Glutamatergic neuron (in vitro differentiated cells): Measurements from ENCODE around the gene NKIRAS1. TPM values are rescaled to one million over a fixed set of nuclear protein-coding genes. Genes with fewer than 3 reads are reported as not detected.
A peak's percentile ranks its signal among the peaks of the same experiment; 100 is the strongest.
"Not testable (repeated sequence)": the region's sequence is repeated elsewhere in the genome, so short reads cannot be mapped to it uniquely, and the experiment has no call there.

Experiments
- DNase-seq: peaks from one replicate; pipeline ENCODE4 v3.0.0; 2022
- H3K27ac Mint-ChIP-seq: one replicate; pipeline ENCODE4 v1.8.0; 2020; ENCODE audit warnings: mild to moderate bottlenecking, mixed read lengths, inconsistent platforms; ENCODE audit not compliant: unreplicated experiment
- H3K27me3 Mint-ChIP-seq: one replicate; pipeline ENCODE4 v1.8.0; 2020; ENCODE audit warnings: mild to moderate bottlenecking, moderate library complexity, mixed read lengths, inconsistent platforms; ENCODE audit not compliant: unreplicated experiment
- H3K36me3 Mint-ChIP-seq: one replicate; pipeline ENCODE4 v1.8.0; 2020; ENCODE audit warnings: mild to moderate bottlenecking, mixed read lengths, inconsistent platforms; ENCODE audit not compliant: unreplicated experiment
- H3K4me1 Mint-ChIP-seq: one replicate; pipeline ENCODE4 v1.8.0; 2020; ENCODE audit warnings: mild to moderate bottlenecking, low read depth, mixed read lengths, inconsistent platforms; ENCODE audit not compliant: unreplicated experiment
- H3K4me3 Mint-ChIP-seq: one replicate; pipeline ENCODE4 v1.8.0; 2020; ENCODE audit warnings: mild to moderate bottlenecking, mixed read lengths, inconsistent platforms; ENCODE audit not compliant: unreplicated experiment
- H3K9me3 Mint-ChIP-seq: one replicate; pipeline ENCODE4 v1.8.0; 2020; ENCODE audit warnings: mild to moderate bottlenecking, moderate library complexity, mixed read lengths, inconsistent platforms; ENCODE audit not compliant: unreplicated experiment
- CTCF ChIP-seq: fragments of 200-600 bp; sonication (generic); IDR thresholded peaks from one replicate; pipeline ENCODE4 v1.5.0; 2021; ENCODE audit not compliant: partially characterized antibody, unreplicated experiment
- total RNA-seq: library from RNA; stranded (reverse); fragmentation: NEBNext Ultra II Directional; extraction: Animal tissue kit (Norgen Biotek cat#: 25700); gene quantifications from one replicate; pipeline ENCODE4 v1.2.1, GENCODE V29; 2021; ENCODE audit not compliant: unreplicated experiment

The NKIRAS1 gene
- total RNA-seq, 1 donor from 2014 or later: 12.6 TPM

GRCh38 chr3:23926246-23926645 lies 9.5 kb upstream of the NKIRAS1 start:
- no peaks in the 10 kb centered on the region for H3K9me3 Mint-ChIP-seq
- H3K4me3 Mint-ChIP-seq: no peak overlapping the region
- TF ChIP-seq CTCF: no peak
- H3K27me3 Mint-ChIP-seq: no peaks in the 10 kb centered on the region
- H3K27ac Mint-ChIP-seq: no peak overlapping the region
- no peak for DNase-seq
- no peaks in the 10 kb centered on the region for H3K36me3 Mint-ChIP-seq
- no peaks in the 10 kb centered on the region for H3K4me1 Mint-ChIP-seq

DNA sequence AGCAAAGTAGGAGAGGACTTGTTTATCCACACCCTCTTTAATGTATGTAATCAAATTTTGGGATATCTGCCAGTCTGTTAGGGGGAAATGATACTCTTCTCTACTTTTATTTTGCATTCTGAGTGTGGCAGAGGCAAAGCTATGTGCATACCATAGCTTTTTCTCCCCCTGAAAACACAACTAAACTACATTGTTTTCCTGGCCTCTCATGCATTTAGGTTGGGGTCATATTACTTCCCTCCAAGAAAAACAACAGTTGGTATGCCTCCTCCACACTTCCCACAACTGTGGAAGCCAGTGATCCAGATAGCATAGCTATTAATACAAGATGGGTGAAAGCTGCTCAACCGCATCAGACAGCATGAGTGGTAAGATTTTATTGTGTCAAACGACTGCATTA lies 7.0 kb upstream of the NKIRAS1 start:
- TF ChIP-seq CTCF: no peak
- Mint-ChIP-seq H3K9me3 (no peaks in the 10 kb centered on the region), H3K27me3 (peaks cover 2% of the 10 kb centered on the region), H3K4me3 (no peak overlapping the region), H3K36me3 (no peaks in the 10 kb centered on the region), H3K27ac (no peak overlapping the region), H3K4me1 (peaks cover 4% of the 10 kb centered on the region)
- DNase-seq: no peak

DNA sequence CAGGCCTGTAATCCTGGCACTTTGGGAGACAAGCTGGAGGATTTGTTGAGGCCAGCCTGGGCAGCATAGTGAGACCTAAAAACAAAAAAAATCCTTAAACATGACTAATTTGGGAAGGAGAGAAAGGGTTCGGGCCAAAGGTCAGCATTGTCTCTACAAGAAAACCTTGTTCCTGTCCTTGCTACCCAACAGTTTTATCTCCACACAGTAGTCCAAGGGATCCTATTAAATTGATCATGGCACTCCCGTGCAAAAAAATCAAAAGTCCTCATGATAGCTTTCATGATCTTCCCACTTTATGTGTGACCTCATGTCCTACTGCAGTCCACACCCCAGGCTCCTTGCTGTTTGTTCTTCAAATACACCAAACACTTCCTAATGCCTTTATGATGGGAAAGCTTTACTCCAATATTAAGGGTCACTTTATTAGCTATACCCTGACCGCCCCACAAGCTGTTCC lies 4.3 kb upstream of the NKIRAS1 start:
- Mint-ChIP-seq H3K27ac (no peak overlapping the region), H3K4me1 (peaks cover 11% of the 10 kb centered on the region), H3K27me3 (peaks cover 6% of the 10 kb centered on the region), H3K36me3 (no peaks in the 10 kb centered on the region), H3K4me3 (no peak overlapping the region), H3K9me3 (peaks cover 3% of the 10 kb centered on the region)
- no peak for DNase-seq
- no peak for TF ChIP-seq CTCF

GRCh38 chr3:23920151-23920655 lies 3.4 kb upstream of the NKIRAS1 start:
- Mint-ChIP-seq H3K4me3 (no peak overlapping the region), H3K4me1 (peaks cover 17% of the 10 kb centered on the region), H3K9me3 (peaks cover 5% of the 10 kb centered on the region), H3K27me3 (peaks cover 6% of the 10 kb centered on the region), H3K27ac (no peak overlapping the region), H3K36me3 (no peaks in the 10 kb centered on the region)
- TF ChIP-seq CTCF: no peak
- DNase-seq: no peak

DNA sequence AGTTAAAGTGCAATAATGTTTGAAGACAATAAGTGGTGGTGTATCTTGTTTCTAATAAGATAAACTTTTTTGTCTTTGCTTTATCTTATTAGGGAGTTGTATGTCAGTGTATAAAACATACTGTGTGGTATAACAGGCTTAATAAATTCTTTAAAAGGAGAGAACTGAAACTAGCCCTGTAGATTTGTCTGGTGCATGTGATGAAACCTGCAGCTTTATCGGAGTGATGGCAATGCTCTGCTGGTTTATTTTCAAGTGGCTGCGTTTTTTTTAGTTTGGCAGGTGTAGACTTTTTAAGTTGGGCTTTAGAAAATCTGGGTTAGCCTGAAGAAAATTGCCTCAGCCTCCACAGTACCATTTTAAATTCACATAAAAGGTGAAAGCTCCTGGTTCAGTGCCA lies 2.8 kb upstream of the NKIRAS1 start:
- no peaks in the 10 kb centered on the region for H3K36me3 Mint-ChIP-seq
- peaks cover 8% of the 10 kb centered on the region for H3K27me3 Mint-ChIP-seq
- H3K4me3 Mint-ChIP-seq: no peak overlapping the region
- no peak for DNase-seq
- H3K27ac Mint-ChIP-seq: no peak overlapping the region
- H3K9me3 Mint-ChIP-seq: peaks cover 5% of the 10 kb centered on the region
- TF ChIP-seq CTCF: no peak
- H3K4me1 Mint-ChIP-seq: peaks cover 21% of the 10 kb centered on the region

GRCh38 chr3:23918331-23918730 lies 1.5 kb upstream of the NKIRAS1 start:
- not testable (repeated sequence) for H3K36me3 Mint-ChIP-seq

DNA sequence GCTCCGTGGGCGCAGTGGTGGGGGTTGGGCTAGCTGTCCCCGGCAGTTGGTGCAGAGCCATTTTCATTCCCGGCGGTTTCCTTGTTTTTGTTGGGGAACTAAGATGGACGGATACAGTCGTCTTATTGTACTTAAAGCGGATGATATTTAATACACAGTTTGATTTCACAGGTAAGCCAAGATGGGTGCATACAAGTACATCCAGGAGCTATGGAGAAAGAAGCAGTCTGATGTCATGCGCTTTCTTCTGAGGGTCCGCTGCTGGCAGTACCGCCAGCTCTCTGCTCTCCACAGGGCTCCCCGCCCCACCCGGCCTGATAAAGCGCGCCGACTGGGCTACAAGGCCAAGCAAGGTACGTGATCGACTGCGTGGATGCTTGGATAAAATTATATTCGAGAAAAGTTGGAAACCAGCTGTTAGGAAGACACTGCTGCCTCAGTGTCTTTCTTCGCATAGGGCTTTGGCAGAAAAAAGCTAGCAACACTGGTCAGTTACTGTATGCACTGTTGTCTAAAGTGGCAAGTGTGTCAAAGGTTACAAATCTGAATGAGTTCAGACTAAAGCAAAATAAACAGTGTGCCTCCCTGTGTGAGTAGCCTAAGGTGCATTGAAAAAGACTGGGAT lies 1.0 kb upstream of the NKIRAS1 start:
- not testable (repeated sequence) for H3K9me3 Mint-ChIP-seq, H3K27me3 Mint-ChIP-seq, H3K36me3 Mint-ChIP-seq
- DNase-seq: peak; percentile 77
- Mint-ChIP-seq H3K27ac (peak overlapping the region; percentile 98), H3K4me1 (peaks cover 26% of the 10 kb centered on the region), H3K4me3 (peak overlapping the region; percentile 89)

More at GRCh38 chr3:23918331-23918730, 1.5 kb upstream of the NKIRAS1 start:
- not testable (repeated sequence) for DNase-seq, H3K9me3 Mint-ChIP-seq, H3K27me3 Mint-ChIP-seq
- H3K27ac Mint-ChIP-seq: peak overlapping the region; percentile 98
- H3K4me3 Mint-ChIP-seq: peak overlapping the region; percentile 89
- peaks cover 26% of the 10 kb centered on the region for H3K4me1 Mint-ChIP-seq
